ENCODE data around the gene NR2E3. TPM values are rescaled to one million over a fixed set of nuclear protein-coding genes. Genes with fewer than 3 reads are reported as not detected.

The NR2E3 gene
- total and polyA plus RNA-seq, 4 donors = 0.06 to 0.80 (median 0.30) TPM

- peaks cover 0 to 34% (median 2%) of the 10 kb centered on the region in 5 donors for H3K4me1 ChIP-seq (ENCODE audit: control insufficient read depth in 5 of 5, insufficient read depth in 5 of 5, low read length in 5 of 5)
- H3K27me3 ChIP-seq (ENCODE audit: control insufficient read depth in 3 of 3, insufficient read depth in 3 of 3, low read length in 2 of 3) = no peaks in the 10 kb centered on the region
- peaks cover 0 to 14% (median 7%) of the 10 kb centered on the region in 4 donors for H3K9me3 ChIP-seq (ENCODE audit: control insufficient read depth in 4 of 4, insufficient read depth in 3 of 4, low read length in 3 of 4)
- DNase-seq (peak in 1 of 3 donors; percentile 42), ATAC-seq (ENCODE audit: insufficient read depth, low FRiP score) (no peak)
- peaks cover 24 to 47% (median 44%) of the 10 kb centered on the region in 4 donors for H3K36me3 ChIP-seq (ENCODE audit: control insufficient read depth in 4 of 4, insufficient read depth in 4 of 4, low read length in 4 of 4)
- no peak overlapping the region for H3K27ac ChIP-seq (ENCODE audit: low read depth in 1 of 2, low read length in 1 of 2)
- WGBS, 2 donors = 94 to 98% methylated on average over 5 of the region's 5 CpGs
- no peak for TF ChIP-seq CTCF (IDR thresholded peaks at IDR 0.05; ENCODE audit: control extremely low read depth, extremely low read depth)
- no peak overlapping the region for H3K4me3 ChIP-seq
- H3K9ac ChIP-seq (ENCODE audit: insufficient read depth in 1 of 2, low read length in 2 of 2) = no peak overlapping the region
Observed at GRCh38 chr15:71826196-71826595, 15.8 kb downstream of the NR2E3 start.

GRCh38 chr15:71830981-71831380, 20.6 kb downstream of the NR2E3 start:
- no peaks in the 10 kb centered on the region for H3K27me3 ChIP-seq (ENCODE audit: control insufficient read depth in 3 of 3, insufficient read depth in 3 of 3, low read length in 2 of 3)
- no peak for ATAC-seq (ENCODE audit: insufficient read depth, low FRiP score)
- H3K4me3 ChIP-seq = no peak overlapping the region
- TF ChIP-seq CTCF (IDR thresholded peaks at IDR 0.05; ENCODE audit: control extremely low read depth, extremely low read depth) = no peak
- DNase-seq = no peak
- H3K36me3 ChIP-seq (ENCODE audit: control insufficient read depth in 4 of 4, insufficient read depth in 4 of 4, low read length in 4 of 4) = peaks cover 19 to 36% (median 26%) of the 10 kb centered on the region in 4 donors
- no peak overlapping the region for H3K9ac ChIP-seq (ENCODE audit: insufficient read depth in 1 of 2, low read length in 2 of 2)
- peaks cover 0 to 7% (median 4%) of the 10 kb centered on the region in 5 donors for H3K4me1 ChIP-seq (ENCODE audit: control insufficient read depth in 5 of 5, insufficient read depth in 5 of 5, low read length in 5 of 5)
- H3K9me3 ChIP-seq (ENCODE audit: control insufficient read depth in 4 of 4, insufficient read depth in 3 of 4, low read length in 3 of 4) = no peaks in the 10 kb centered on the region
- 91 to 93% methylated on average over 2 of the region's 2 CpGs for WGBS, 2 donors
- no peak overlapping the region for H3K27ac ChIP-seq (ENCODE audit: low read depth in 1 of 2, low read length in 1 of 2)

GRCh38 chr15:71841563-71841962, 31.2 kb downstream of the NR2E3 start:
- ATAC-seq (ENCODE audit: insufficient read depth, low FRiP score) = no peak
- H3K27me3 ChIP-seq (ENCODE audit: control insufficient read depth in 3 of 3, insufficient read depth in 3 of 3, low read length in 2 of 3) = no peaks in the 10 kb centered on the region
- 96 to 98% methylated on average over 3 of the region's 3 CpGs for WGBS, 2 donors
- no peaks in the 10 kb centered on the region for H3K9me3 ChIP-seq (ENCODE audit: control insufficient read depth in 4 of 4, insufficient read depth in 3 of 4, low read length in 3 of 4)
- H3K4me1 ChIP-seq (ENCODE audit: control insufficient read depth in 5 of 5, insufficient read depth in 5 of 5, low read length in 5 of 5) = peaks cover 0 to 5% (median 0%) of the 10 kb centered on the region in 5 donors
- peaks cover 1 to 5% (median 3%) of the 10 kb centered on the region in 4 donors for H3K36me3 ChIP-seq (ENCODE audit: control insufficient read depth in 4 of 4, insufficient read depth in 4 of 4, low read length in 4 of 4)
- H3K27ac ChIP-seq (ENCODE audit: low read depth in 1 of 2, low read length in 1 of 2) = no peak overlapping the region
- no peak overlapping the region for H3K9ac ChIP-seq (ENCODE audit: insufficient read depth in 1 of 2, low read length in 2 of 2)
- no peak for TF ChIP-seq CTCF (IDR thresholded peaks at IDR 0.05; ENCODE audit: control extremely low read depth, extremely low read depth)
- no peak overlapping the region for H3K4me3 ChIP-seq
- DNase-seq = no peak

- no peaks in the 10 kb centered on the region for H3K4me1 ChIP-seq (ENCODE audit: control insufficient read depth in 5 of 5, insufficient read depth in 5 of 5, low read length in 5 of 5)
- H3K9ac ChIP-seq (ENCODE audit: insufficient read depth in 1 of 2, low read length in 2 of 2) = no peak overlapping the region
- no peak for ATAC-seq (ENCODE audit: insufficient read depth, low FRiP score)
- no peaks in the 10 kb centered on the region for H3K9me3 ChIP-seq (ENCODE audit: control insufficient read depth in 4 of 4, insufficient read depth in 3 of 4, low read length in 3 of 4)
- no peak for DNase-seq
- H3K4me3 ChIP-seq = no peak overlapping the region
- no peaks in the 10 kb centered on the region for H3K27me3 ChIP-seq (ENCODE audit: control insufficient read depth in 3 of 3, insufficient read depth in 3 of 3, low read length in 2 of 3)
- peaks cover 1 to 26% (median 18%) of the 10 kb centered on the region in 4 donors for H3K36me3 ChIP-seq (ENCODE audit: control insufficient read depth in 4 of 4, insufficient read depth in 4 of 4, low read length in 4 of 4)
- H3K27ac ChIP-seq (ENCODE audit: low read depth in 1 of 2, low read length in 1 of 2) = no peak overlapping the region
- no peak for TF ChIP-seq CTCF (IDR thresholded peaks at IDR 0.05; ENCODE audit: control extremely low read depth, extremely low read depth)
- WGBS, 2 donors = 57 to 74% methylated on average over 2 of the region's 2 CpGs
Observed at GRCh38 chr15:71844916-71845315, 34.6 kb downstream of the NR2E3 start.

Measured in lung (tissue), 12 donors.